ENCODE measurements around the gene SYNPR.

The SYNPR gene

GRCh38 chr3:63617391-63617790 lies 339.3 kb downstream of the SYNPR start:
- no peak for TF ChIP-seq CTCF (IDR thresholded peaks at IDR 0.05; ENCODE audit: low read depth, low read length, missing control alignments)
- DNase-seq (ENCODE audit: low read depth), result no peak
- H3K4me3 ChIP-seq (ENCODE audit: low read depth, low read length), result no peak overlapping the region

- no peak for DNase-seq (ENCODE audit: low read depth)
- no peak overlapping the region for H3K4me3 ChIP-seq (ENCODE audit: low read depth, low read length)
- no peak for TF ChIP-seq CTCF (IDR thresholded peaks at IDR 0.05; ENCODE audit: low read depth, low read length, missing control alignments)
Measured at GRCh38 chr3:63624941-63625560, 346.9 kb downstream of the SYNPR start.

GRCh38 chr3:63631670-63632069 lies 353.6 kb downstream of the SYNPR start:
- DNase-seq (ENCODE audit: low read depth), result no peak
- H3K4me3 ChIP-seq (ENCODE audit: low read depth, low read length), result no peak overlapping the region
- TF ChIP-seq CTCF (IDR thresholded peaks at IDR 0.05; ENCODE audit: low read depth, low read length, missing control alignments), result no peak

- DNase-seq (ENCODE audit: low read depth), result no peak
- TF ChIP-seq CTCF (IDR thresholded peaks at IDR 0.05; ENCODE audit: low read depth, low read length, missing control alignments), result no peak
- no peak overlapping the region for H3K4me3 ChIP-seq (ENCODE audit: low read depth, low read length)
Measured at GRCh38 chr3:63635186-63635585, 357.1 kb downstream of the SYNPR start.

GRCh38 chr3:63639806-63640205 lies 361.7 kb downstream of the SYNPR start:
- TF ChIP-seq CTCF (IDR thresholded peaks at IDR 0.05; ENCODE audit: low read depth, low read length, missing control alignments), result no peak
- no peak for DNase-seq (ENCODE audit: low read depth)
- no peak overlapping the region for H3K4me3 ChIP-seq (ENCODE audit: low read depth, low read length)

DNA sequence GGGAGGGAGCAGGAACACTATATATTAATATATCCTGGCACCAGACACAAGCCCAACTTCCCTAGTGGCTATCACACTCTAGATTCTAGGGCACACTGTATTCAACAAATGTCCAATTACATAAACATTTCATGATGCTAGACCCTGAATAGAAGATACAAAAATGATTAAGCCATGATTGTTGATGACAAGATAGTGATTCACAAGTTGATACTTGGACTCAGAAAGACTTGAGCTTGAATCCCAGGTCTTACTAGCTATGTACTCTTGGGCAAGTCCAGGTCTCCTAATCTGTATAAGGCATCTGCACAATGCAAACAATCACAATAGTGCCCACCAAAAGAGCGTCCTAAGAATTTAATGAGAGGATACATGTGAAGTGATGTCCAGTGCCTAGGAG lies 364.4 kb downstream of the SYNPR start:
- DNase-seq (ENCODE audit: low read depth), result no peak

More for the DNA sequence above, 364.4 kb downstream of the SYNPR start:
- no peak overlapping the region for H3K4me3 ChIP-seq (ENCODE audit: low read depth, low read length)
- no peak for TF ChIP-seq CTCF (IDR thresholded peaks at IDR 0.05; ENCODE audit: low read depth, low read length, missing control alignments)
